OCI-LY7 (cell line): Measurements from ENCODE around the gene UGT3A2. TPM values are rescaled to one million over a fixed set of nuclear protein-coding genes. Genes with fewer than 3 reads are reported as not detected.

Experiments used
- BruUV-seq: library from RNA; stranded (reverse); fragments of 400-500 nt; replicated peaks from 2 replicates; lab custom pipeline; 2021; lab: Mats Ljungman, UMichigan
- CTCF ChIA-PET: fragments of 300-600 bp; sonication (Branson Sonifier 250); formaldehyde crosslinking; loops from one replicate; lab custom pipeline; 2022; ENCODE audit warnings: antibody characterized with exemption; ENCODE audit not compliant: unreplicated experiment; lab: Charles Lee
- POLR2A ChIA-PET: fragments of 300-600 bp; sonication (Branson Sonifier 250); formaldehyde crosslinking; loops from one replicate; lab custom pipeline; 2022; ENCODE audit warnings: antibody characterized with exemption; lab: Charles Lee
- DNase-seq: peaks from one replicate; pipeline ENCODE4 v3.0.0-alpha.2; 2015; ENCODE audit warnings: low spot score
- H2AFZ ChIP-seq: fragments of 200-600 bp; sonication (generic), shearing (Covaris generic); 2 replicates; pipeline ENCODE4 v1.6.1; 2014; ENCODE audit warnings: mild to moderate bottlenecking, antibody characterized with exemption, low read length, moderate library complexity
- H3K27ac ChIP-seq: fragments of 200-600 bp; sonication (generic); 2 replicates; pipeline ENCODE4 v1.5.1; 2014; ENCODE audit warnings: mixed run types, low read depth, mild to moderate bottlenecking, moderate library complexity, low read length, inconsistent platforms; ENCODE audit not compliant: poor library complexity, severe bottlenecking
- H3K36me3 ChIP-seq: fragments of 200-600 bp; sonication (generic); 2 replicates; pipeline ENCODE4 v1.6.1; 2014; ENCODE audit warnings: mild to moderate bottlenecking, antibody characterized with exemption, low read length, moderate library complexity, mixed read lengths; ENCODE audit not compliant: insufficient read depth
- H3K4me1 ChIP-seq: fragments of 200-600 bp; sonication (generic); 2 replicates; pipeline ENCODE4 v1.5.1; 2014; ENCODE audit warnings: mild to moderate bottlenecking, low read length; ENCODE audit not compliant: insufficient read depth, poor library complexity, severe bottlenecking
- H3K4me2 ChIP-seq: fragments of 200-600 bp; sonication (generic); 2 replicates; pipeline ENCODE4 v1.6.1; 2014; ENCODE audit warnings: mild to moderate bottlenecking, low read length
- H3K4me3 ChIP-seq: fragments of 200-600 bp; sonication (generic); 2 replicates; pipeline ENCODE4 v1.5.1; 2014; ENCODE audit warnings: mild to moderate bottlenecking, low read depth, low read length; ENCODE audit not compliant: poor library complexity, severe bottlenecking
- H3K79me2 ChIP-seq: fragments of 200-600 bp; sonication (generic); 2 replicates; pipeline ENCODE4 v1.6.1; 2016; ENCODE audit warnings: low read depth, mild to moderate bottlenecking, low read length, moderate library complexity, mixed read lengths; ENCODE audit not compliant: insufficient read depth
- H3K9me2 ChIP-seq: fragments of 200-600 bp; sonication (generic); 2 replicates; pipeline ENCODE4 v1.6.1; 2016; ENCODE audit warnings: mild to moderate bottlenecking, low read length, mixed read lengths; ENCODE audit not compliant: insufficient read depth
- H3K9me3 ChIP-seq: fragments of 200-600 bp; sonication (generic); 2 replicates; pipeline ENCODE4 v1.6.1; 2014; ENCODE audit warnings: mild to moderate bottlenecking, mixed run types, low read length, mixed read lengths
- H4K20me1 ChIP-seq: fragments of 200-600 bp; sonication (generic); 2 replicates; pipeline ENCODE4 v1.6.1; 2014; ENCODE audit warnings: mild to moderate bottlenecking, antibody characterized with exemption, low read length, moderate library complexity, mixed read lengths; ENCODE audit not compliant: insufficient read depth
- CTCF ChIP-seq: fragments of 200-600 bp; sonication (generic); conservative IDR thresholded peaks from 2 replicates; pipeline ENCODE4 v1.5.1; 2014; ENCODE audit warnings: mild to moderate bottlenecking, antibody characterized with exemption, low read length, moderate library complexity, mixed read lengths
- EZH2phosphoT487 ChIP-seq: fragments of 200-600 bp; sonication (generic); IDR thresholded peaks from 2 replicates; pipeline ENCODE4 v1.6.1; 2018; ENCODE audit warnings: low read depth, borderline replicate concordance, mild to moderate bottlenecking, mixed run types, antibody characterized with exemption, low read length, moderate library complexity, mixed read lengths
- intact Hi-C: fragments of 100-400 bp; cut with micrococcal nuclease; formaldehyde crosslinking; loops from one replicate; pipeline ENCODE4 v1.10.0; 2022; ENCODE audit not compliant: unreplicated experiment
- total RNA-seq, 2 experiments: library from RNA; depleted of rRNA in 1 of 2; stranded (reverse); fragments of >200 nt in 1 of 2; shearing (Covaris generic) in 1 of 2; gene quantifications; 2 replicates each; pipeline ENCODE4 v1.2.3, GENCODE V29; 2014 to 2022

Gene UGT3A2
- total RNA-seq, 2 experiments from 2014 or later = 0.13 TPM; not detected in 1

GRCh38 chr5:36056422-36056821 is 10.3 kb downstream of the UGT3A2 start:
- Histone ChIP-seq H3K79me2 (no peaks in the 10 kb centered on the region), H3K4me1 (no peaks in the 10 kb centered on the region), H3K4me3 (no peak overlapping the region), H3K4me2 (no peak overlapping the region), H3K36me3 (no peaks in the 10 kb centered on the region), H3K9me2 (no peaks in the 10 kb centered on the region), H3K27ac (no peak overlapping the region), H2AFZ (no peak overlapping the region), H4K20me1 (no peaks in the 10 kb centered on the region), H3K9me3 (no peaks in the 10 kb centered on the region)
- BruUV-seq = no TSS peak
- CTCF ChIA-PET = no interaction called here
- intact Hi-C loops = no loop called here
- no peak for DNase-seq
- TF ChIP-seq EZH2phosphoT487 = no peak
- no peak for TF ChIP-seq CTCF
- POLR2A ChIA-PET = no interaction called here

DNA sequence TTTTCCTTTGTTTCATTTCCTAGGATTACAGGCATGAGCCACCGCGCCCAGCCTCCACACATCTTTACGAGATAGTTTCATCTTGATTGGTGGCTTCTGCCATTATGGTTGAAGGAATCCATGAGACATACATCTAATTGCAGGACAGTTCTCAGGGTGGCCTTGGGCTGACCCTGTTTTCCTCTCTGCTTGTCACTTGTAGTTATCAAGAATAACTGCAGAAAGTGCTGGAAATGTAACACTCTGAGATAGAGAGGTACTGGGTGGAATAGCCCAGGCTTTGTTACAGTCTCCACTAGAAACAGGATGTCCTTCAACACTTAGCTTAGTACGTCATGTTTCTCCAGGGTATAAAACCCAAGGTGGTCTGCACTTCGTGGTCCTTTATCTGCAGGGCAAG is 10.7 kb downstream of the UGT3A2 start:
- no peak for DNase-seq
- BruUV-seq = no TSS peak
- Histone ChIP-seq H2AFZ (no peak overlapping the region), H3K36me3 (no peaks in the 10 kb centered on the region), H3K79me2 (no peaks in the 10 kb centered on the region), H3K9me3 (no peaks in the 10 kb centered on the region), H3K9me2 (no peaks in the 10 kb centered on the region), H3K27ac (no peak overlapping the region), H3K4me3 (no peak overlapping the region), H4K20me1 (no peaks in the 10 kb centered on the region), H3K4me2 (no peak overlapping the region), H3K4me1 (no peaks in the 10 kb centered on the region)
- ChIA-PET POLR2A (no interaction called here), CTCF (no interaction called here)
- TF ChIP-seq EZH2phosphoT487 = no peak
- TF ChIP-seq CTCF = no peak
- intact Hi-C loops = no loop called here

DNA sequence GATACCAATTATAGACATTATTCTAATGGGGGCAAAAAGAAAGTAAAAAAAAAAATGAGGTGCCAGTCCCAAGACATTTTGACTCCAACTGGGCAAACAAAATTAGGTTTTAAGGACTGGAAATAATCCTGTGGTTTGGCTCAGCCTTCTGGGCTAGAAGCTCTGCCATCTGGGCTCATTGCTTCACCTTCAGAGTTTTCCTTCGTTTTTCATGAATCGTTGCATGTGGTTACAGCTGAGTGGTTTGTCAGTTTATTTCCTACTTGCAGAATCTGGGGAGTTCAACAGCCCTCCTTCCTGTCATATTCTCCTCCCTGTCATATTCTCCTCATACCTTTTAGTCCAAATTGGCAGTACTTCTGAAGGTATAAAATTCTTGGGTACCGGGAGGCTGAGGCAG is 12.0 kb downstream of the UGT3A2 start:
- H4K20me1 ChIP-seq = no peaks in the 10 kb centered on the region
- no peaks in the 10 kb centered on the region for H3K79me2 ChIP-seq
- no peaks in the 10 kb centered on the region for H3K9me3 ChIP-seq
- no peaks in the 10 kb centered on the region for H3K9me2 ChIP-seq
- ChIA-PET POLR2A (interaction anchor here (0.7 kb wide), 1 partner anchor 1409 kb away, joined by 3 read pairs; no protein-coding TSS in a partner anchor), CTCF (no interaction called here)
- H2AFZ ChIP-seq = no peak overlapping the region
- H3K4me3 ChIP-seq = no peak overlapping the region
- H3K4me1 ChIP-seq = no peaks in the 10 kb centered on the region
- no TSS peak for BruUV-seq
- intact Hi-C loops = no loop called here
- H3K4me2 ChIP-seq = no peak overlapping the region
- no peaks in the 10 kb centered on the region for H3K36me3 ChIP-seq
- no peak overlapping the region for H3K27ac ChIP-seq
- TF ChIP-seq EZH2phosphoT487 (no peak), CTCF (no peak)
- no peak for DNase-seq
